Brain microvascular endothelial cell (primary cell): Measurements from ENCODE around the gene KLHL15.
"Not testable (repeated sequence)": the region's sequence is repeated elsewhere in the genome, so short reads cannot be mapped to it uniquely, and the experiment has no call there.

Experiments used
- DNase-seq: peaks from one replicate; pipeline ENCODE4 v3.0.0-alpha.2; 2020
- H3K27ac ChIP-seq: fragments of 250-450 bp; sonication (Bioruptor Pico); 2 replicates; pipeline ENCODE4 v1.5.1; 2020; ENCODE audit warnings: mild to moderate bottlenecking, moderate library complexity
- H3K27me3 ChIP-seq: fragments of 250-450 bp; sonication (Bioruptor Pico); replicated peaks from 2 replicates; pipeline ENCODE4 v1.5.1; 2020; ENCODE audit warnings: mild to moderate bottlenecking
- H3K36me3 ChIP-seq: fragments of 250-450 bp; sonication (Bioruptor Pico); replicated peaks from 2 replicates; pipeline ENCODE4 v1.5.1; 2020; ENCODE audit warnings: mild to moderate bottlenecking
- H3K4me3 ChIP-seq: 2 replicates; pipeline ENCODE4 v1.5.1; 2011; ENCODE audit warnings: low read depth, mild to moderate bottlenecking, control low read depth, low read length, moderate library complexity
- in situ Hi-C: cut with HindIII; loops from 2 replicates; pipeline ENCODE4 v1.10.0; 2017; ENCODE audit warnings: low sequenced_read_pairs, low pct_ligation_motif_present
- TF ChIP-seq, protein P1 (sequence below): IDR thresholded peaks from 2 replicates; pipeline ENCODE4 v1.5.1; 2011; ENCODE audit warnings: low read depth, mild to moderate bottlenecking, moderate library complexity, low read length, control low read depth, inconsistent platforms; ENCODE audit errors: missing control alignments

Gene KLHL15

DNA sequence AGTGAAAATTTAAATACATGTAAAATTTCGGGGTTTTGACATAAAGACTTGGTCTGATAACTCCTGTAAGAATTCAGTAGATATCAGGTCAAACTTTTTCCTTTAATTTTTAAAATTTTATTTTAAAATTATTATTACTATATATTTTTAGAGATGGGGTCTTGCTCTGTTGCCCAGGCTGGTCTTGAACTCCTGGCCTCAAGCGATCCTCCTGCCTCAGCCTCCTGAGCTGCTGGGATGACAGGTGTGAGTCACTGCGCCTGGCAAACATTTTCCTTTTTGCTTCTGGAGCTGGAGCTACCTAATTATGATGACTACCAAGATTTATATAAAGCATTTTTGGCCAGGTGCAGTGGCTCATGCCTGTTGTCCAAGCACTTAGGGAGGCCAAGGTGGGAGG, 37.3 kb downstream of the KLHL15 start:
- H3K27ac ChIP-seq: no peak overlapping the region
- H3K4me3 ChIP-seq: no peak overlapping the region
- peaks cover 4% of the 10 kb centered on the region for H3K36me3 ChIP-seq
- H3K27me3 ChIP-seq: no peaks in the 10 kb centered on the region
- TF ChIP-seq, protein P1, sequence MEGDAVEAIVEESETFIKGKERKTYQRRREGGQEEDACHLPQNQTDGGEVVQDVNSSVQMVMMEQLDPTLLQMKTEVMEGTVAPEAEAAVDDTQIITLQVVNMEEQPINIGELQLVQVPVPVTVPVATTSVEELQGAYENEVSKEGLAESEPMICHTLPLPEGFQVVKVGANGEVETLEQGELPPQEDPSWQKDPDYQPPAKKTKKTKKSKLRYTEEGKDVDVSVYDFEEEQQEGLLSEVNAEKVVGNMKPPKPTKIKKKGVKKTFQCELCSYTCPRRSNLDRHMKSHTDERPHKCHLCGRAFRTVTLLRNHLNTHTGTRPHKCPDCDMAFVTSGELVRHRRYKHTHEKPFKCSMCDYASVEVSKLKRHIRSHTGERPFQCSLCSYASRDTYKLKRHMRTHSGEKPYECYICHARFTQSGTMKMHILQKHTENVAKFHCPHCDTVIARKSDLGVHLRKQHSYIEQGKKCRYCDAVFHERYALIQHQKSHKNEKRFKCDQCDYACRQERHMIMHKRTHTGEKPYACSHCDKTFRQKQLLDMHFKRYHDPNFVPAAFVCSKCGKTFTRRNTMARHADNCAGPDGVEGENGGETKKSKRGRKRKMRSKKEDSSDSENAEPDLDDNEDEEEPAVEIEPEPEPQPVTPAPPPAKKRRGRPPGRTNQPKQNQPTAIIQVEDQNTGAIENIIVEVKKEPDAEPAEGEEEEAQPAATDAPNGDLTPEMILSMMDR: no peak
- in situ Hi-C loops: no loop called here
- DNase-seq: no peak

GRCh38 chrX:23982891-23983290, 44.1 kb downstream of the KLHL15 start:
- H3K36me3 ChIP-seq: no peaks in the 10 kb centered on the region
- no peak for DNase-seq
- no peaks in the 10 kb centered on the region for H3K27me3 ChIP-seq
- no peak overlapping the region for H3K4me3 ChIP-seq
- no peak overlapping the region for H3K27ac ChIP-seq
- TF ChIP-seq, protein P1: no peak
- in situ Hi-C loops: no loop called here

DNA sequence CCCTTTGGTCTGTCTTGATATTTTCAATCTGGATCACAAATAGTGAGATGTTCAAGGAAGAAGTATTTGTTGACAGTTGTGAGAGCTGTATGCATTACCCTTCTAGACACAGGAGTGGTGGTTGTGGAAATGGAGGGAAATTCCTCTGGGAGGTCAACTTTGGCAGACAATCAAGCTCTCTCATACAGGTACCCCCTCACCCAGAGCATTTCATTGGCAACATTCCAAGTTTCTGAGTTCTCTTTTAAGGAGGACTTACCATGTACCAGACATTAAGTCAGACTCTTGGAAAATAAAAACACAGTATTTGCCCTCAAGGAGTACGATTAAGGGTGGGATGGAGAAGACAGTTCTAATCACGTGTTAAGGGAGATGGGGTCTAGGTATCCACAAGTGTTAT, 45.3 kb downstream of the KLHL15 start:
- no peaks in the 10 kb centered on the region for H3K27me3 ChIP-seq
- H3K4me3 ChIP-seq: no peak overlapping the region
- H3K27ac ChIP-seq: no peak overlapping the region
- TF ChIP-seq, protein P1: no peak
- no peak for DNase-seq
- no peaks in the 10 kb centered on the region for H3K36me3 ChIP-seq
- in situ Hi-C loops: no loop called here

GRCh38 chrX:23981222-23981621, 45.8 kb downstream of the KLHL15 start:
- Histone ChIP-seq H3K36me3 (no peaks in the 10 kb centered on the region), H3K27ac (no peak overlapping the region), H3K27me3 (no peaks in the 10 kb centered on the region), H3K4me3 (no peak overlapping the region)
- in situ Hi-C loops: no loop called here
- no peak for DNase-seq
- TF ChIP-seq, protein P1: no peak

DNA sequence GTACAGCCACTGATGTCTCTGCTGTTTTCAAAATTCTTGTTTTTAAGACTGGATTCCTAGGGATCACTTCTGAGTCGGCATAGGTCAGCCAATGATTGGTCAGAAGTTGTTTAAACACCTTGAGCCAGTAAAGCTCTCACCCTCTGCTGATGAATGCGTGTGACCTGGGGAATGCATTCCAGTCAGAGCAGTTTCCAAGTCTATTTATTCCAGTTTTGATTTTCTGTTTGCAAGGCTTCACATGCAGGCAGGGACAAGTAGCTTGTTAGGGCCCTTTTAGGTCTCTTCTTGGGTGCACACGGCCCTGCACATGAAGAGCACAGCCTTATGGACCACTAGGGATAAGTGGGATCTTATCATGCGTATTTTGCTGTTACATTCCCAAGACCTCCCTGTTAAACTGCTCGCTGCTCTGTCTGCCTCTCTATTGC, 47.0 kb downstream of the KLHL15 start:
- Histone ChIP-seq H3K4me3 (no peak overlapping the region), H3K36me3 (no peaks in the 10 kb centered on the region), H3K27ac (no peak overlapping the region), H3K27me3 (no peaks in the 10 kb centered on the region)
- DNase-seq: no peak
- TF ChIP-seq, protein P1: no peak
- in situ Hi-C loops: no loop called here

GRCh38 chrX:23978491-23978890, 48.5 kb downstream of the KLHL15 start:
- in situ Hi-C loops: no loop called here
- TF ChIP-seq, protein P1: no peak
- no peak for DNase-seq
- Histone ChIP-seq H3K27me3 (no peaks in the 10 kb centered on the region), H3K4me3 (no peak overlapping the region), H3K27ac (no peak overlapping the region), H3K36me3 (no peaks in the 10 kb centered on the region)

- DNase-seq, H3K27me3 ChIP-seq, H3K27ac ChIP-seq, H3K36me3 ChIP-seq, H3K4me3 ChIP-seq, in situ Hi-C loops: not testable (repeated sequence)
These were observed 61.4 kb downstream of the KLHL15 start for GRCh38 chrX:23965630-23966029.
